ENCODE results near the gene CLMN.

GRCh38 chr14:95245334-95245733 lies 74.4 kb downstream of the CLMN start:
- TF ChIP-seq CTCF (IDR thresholded peaks at IDR 0.05; ENCODE audit: low read length) = no peak
- no peak for TF ChIP-seq EZH2 (IDR thresholded peaks at IDR 0.05; ENCODE audit: borderline replicate concordance, low read length)
